NB4 (cell line): ENCODE measurements around the gene SPEF1.

Source experiments
- DNase-seq: peaks from one replicate; pipeline ENCODE4 v3.0.0; 2010; ENCODE audit warnings: low read depth
- H3K4me3 ChIP-seq: one replicate; pipeline ENCODE4 v1.5.1; 2011; ENCODE audit warnings: mild to moderate bottlenecking, low read depth, low read length, moderate library complexity
- CTCF ChIP-seq: IDR thresholded peaks from one replicate; pipeline ENCODE4 v1.5.1; 2012; ENCODE audit warnings: low read depth, low read length
- MYC ChIP-seq: IDR thresholded peaks from 2 replicates; pipeline ENCODE4 v1.6.1; 2011; ENCODE audit warnings: low read depth, low read length
- POLR2A ChIP-seq: IDR thresholded peaks from 2 replicates; pipeline ENCODE4 v1.6.1; 2011; ENCODE audit warnings: mild to moderate bottlenecking; ENCODE audit not compliant: insufficient read length; ENCODE audit errors: extremely low read depth
- TF ChIP-seq, protein P1 (sequence below): IDR thresholded peaks from 2 replicates; pipeline ENCODE4 v1.6.1; 2011; ENCODE audit warnings: low read depth, low read length

The SPEF1 gene

GRCh38 chr20:3783511-3784195, 2.4 kb upstream of the SPEF1 start:
- TF ChIP-seq CTCF: no peak

GRCh38 chr20:3783068-3783489, 1.8 kb upstream of the SPEF1 start:
- DNase-seq: no peak
- TF ChIP-seq, protein P1, sequence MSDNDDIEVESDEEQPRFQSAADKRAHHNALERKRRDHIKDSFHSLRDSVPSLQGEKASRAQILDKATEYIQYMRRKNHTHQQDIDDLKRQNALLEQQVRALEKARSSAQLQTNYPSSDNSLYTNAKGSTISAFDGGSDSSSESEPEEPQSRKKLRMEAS: no peak
- TF ChIP-seq POLR2A (no peak), MYC (no peak), CTCF (no peak)
- H3K4me3 ChIP-seq: no peak overlapping the region

More at GRCh38 chr20:3783511-3784195, 2.4 kb upstream of the SPEF1 start:
- DNase-seq: no peak
- H3K4me3 ChIP-seq: no peak overlapping the region

- DNase-seq: no peak
- H3K4me3 ChIP-seq: no peak overlapping the region
- TF ChIP-seq CTCF (no peak), MYC (no peak), POLR2A (no peak)
- TF ChIP-seq, protein P1: no peak
Observed at GRCh38 chr20:3782597-3782996, 1.3 kb upstream of the SPEF1 start.

- H3K4me3 ChIP-seq: no peak overlapping the region
- DNase-seq: no peak
- TF ChIP-seq MYC (no peak), CTCF (no peak), POLR2A (no peak)
- TF ChIP-seq, protein P1: no peak
Observed at GRCh38 chr20:3778976-3779375, 2.3 kb downstream of the SPEF1 start.

- H3K4me3 ChIP-seq: no peak overlapping the region
- DNase-seq: no peak
Observed at GRCh38 chr20:3777716-3778629, 3.3 kb downstream of the SPEF1 start.

More at GRCh38 chr20:3777716-3778629, 3.3 kb downstream of the SPEF1 start:
- no peak for TF ChIP-seq MYC
- TF ChIP-seq POLR2A: no peak
- TF ChIP-seq CTCF: no peak
- TF ChIP-seq, protein P1: no peak
